RWPE1 (cell line): ENCODE measurements around the gene DRD2.
"Not testable (repeated sequence)": the region's sequence is repeated elsewhere in the genome, so short reads cannot be mapped to it uniquely, and the experiment has no call there.

Experiments used
- CTCF ChIA-PET: fragments of 350-600 bp; sonication (Branson Sonifier 250); formaldehyde crosslinking; extraction: SDS; loops from one replicate; lab custom pipeline; 2021; lab: Yijun Ruan, JAX
- POLR2A ChIA-PET: fragments of 400-600 bp; formaldehyde crosslinking; extraction: SDS; loops from one replicate; lab custom pipeline; 2020; ENCODE audit warnings: antibody characterized with exemption; ENCODE audit not compliant: low non-redundant PET; lab: Yijun Ruan, JAX
- DNase-seq: peaks from one replicate; pipeline ENCODE4 v3.0.0; 2012; ENCODE audit warnings: low spot score
- H3K27ac ChIP-seq: fragments of 450-650 bp; 2 replicates; pipeline ENCODE4 v1.5.1; 2017
- CTCF ChIP-seq: fragments of 450-650 bp; conservative IDR thresholded peaks from 2 replicates; pipeline ENCODE4 v1.5.1; 2017; ENCODE audit warnings: low read depth, mild to moderate bottlenecking

DRD2 gene

GRCh38 chr11:113475160-113475761, at the start of gene DRD2:
Gene DRD2 (minus strand): TSS chr11:113475398. CDS start chr11:113424651, 50,747 bp downstream.
- POLR2A ChIA-PET, result no interaction called here
- no peak for DNase-seq
- TF ChIP-seq CTCF, result no peak
- H3K27ac ChIP-seq, result no peak within 1 kb of the TSS
- CTCF ChIA-PET, result interaction anchor here (0.5 to 0.7 kb wide), 3 partner anchors 162 to 199 kb away, joined by 3 read pairs; no protein-coding TSS in a partner anchor

GRCh38 chr11:113523906-113524305, 48.7 kb upstream of the DRD2 start:
- H3K27ac ChIP-seq, POLR2A ChIA-PET, CTCF ChIA-PET, DNase-seq: not testable (repeated sequence)

GRCh38 chr11:113521737-113522517, 46.7 kb upstream of the DRD2 start:
- POLR2A ChIA-PET, result no interaction called here
- TF ChIP-seq CTCF, result no peak
- DNase-seq, result no peak
- H3K27ac ChIP-seq, result no peak overlapping the region
- CTCF ChIA-PET, result interaction anchor here (1.2 to 2.0 kb wide), 2 partner anchors 10 to 232 kb away, joined by 3 to 5 read pairs; no protein-coding TSS in a partner anchor

GRCh38 chr11:113519989-113520613, 44.9 kb upstream of the DRD2 start:
- TF ChIP-seq CTCF, result no peak
- no peak overlapping the region for H3K27ac ChIP-seq
- DNase-seq, result no peak
- POLR2A ChIA-PET, result no interaction called here
- CTCF ChIA-PET, result interaction anchor here (0.9 kb wide), 1 partner anchor 230 kb away, joined by 3 read pairs; no protein-coding TSS in a partner anchor

GRCh38 chr11:113518716-113519495, 43.7 kb upstream of the DRD2 start:
- CTCF ChIA-PET, result interaction anchor here (0.9 kb wide), 1 partner anchor 229 kb away, joined by 3 read pairs; no protein-coding TSS in a partner anchor
- POLR2A ChIA-PET, result no interaction called here
- no peak for TF ChIP-seq CTCF

GRCh38 chr11:113517361-113517760, 42.2 kb upstream of the DRD2 start:
- POLR2A ChIA-PET, result no interaction called here
- no peak for DNase-seq
- TF ChIP-seq CTCF, result no peak
- CTCF ChIA-PET, result interaction anchor here (0.6 kb wide), 1 partner anchor 51 kb away, joined by 3 read pairs; no protein-coding TSS in a partner anchor
- no peak overlapping the region for H3K27ac ChIP-seq

More at GRCh38 chr11:113518716-113519495, 43.7 kb upstream of the DRD2 start:
- no peak for DNase-seq
- H3K27ac ChIP-seq, result no peak overlapping the region
